GM19239 (cell line): ENCODE data around the gene EPHB1.

Source experiments
- DNase-seq: peaks from one replicate; pipeline ENCODE4 v3.0.0; 2011; ENCODE audit warnings: low spot score; ENCODE audit not compliant: insufficient read length
- FAIRE-seq: peaks from 2 replicates; lab custom pipeline; 2011; peaks lifted over from hg19 to GRCh38; lab: Jason Lieb, UNC

The EPHB1 gene

GRCh38 chr3:135242285-135242684 lies 447.2 kb downstream of the EPHB1 start:
- no peak for FAIRE-seq
- no peak for DNase-seq

- DNase-seq = no peak
- no peak for FAIRE-seq
Measured at GRCh38 chr3:135243616-135244015, 448.6 kb downstream of the EPHB1 start.

- FAIRE-seq = no peak
- no peak for DNase-seq
Measured at GRCh38 chr3:135246027-135246426, 451.0 kb downstream of the EPHB1 start.

GRCh38 chr3:135248213-135248612 lies 453.2 kb downstream of the EPHB1 start:
- DNase-seq = no peak
- no peak for FAIRE-seq

- no peak for DNase-seq
- FAIRE-seq = no peak
Measured at GRCh38 chr3:135249186-135249585, 454.1 kb downstream of the EPHB1 start.

GRCh38 chr3:135258916-135259315 lies 463.9 kb downstream of the EPHB1 start:
- DNase-seq (no peak), FAIRE-seq (no peak)

- DNase-seq = no peak
- FAIRE-seq = no peak
Measured at GRCh38 chr3:135260025-135260424, 465.0 kb downstream of the EPHB1 start.

- FAIRE-seq = no peak
- no peak for DNase-seq
Measured at GRCh38 chr3:135261214-135261775, 466.2 kb downstream of the EPHB1 start.

- no peak for FAIRE-seq
- DNase-seq = no peak
Measured at GRCh38 chr3:135261916-135262315, 466.9 kb downstream of the EPHB1 start.

- DNase-seq (no peak), FAIRE-seq (no peak)
Measured at GRCh38 chr3:135262441-135262840, 467.4 kb downstream of the EPHB1 start.

GRCh38 chr3:135263331-135263730 lies 468.3 kb downstream of the EPHB1 start:
- FAIRE-seq = no peak

GRCh38 chr3:135267487-135267886 lies 472.4 kb downstream of the EPHB1 start:
- FAIRE-seq (no peak), DNase-seq (no peak)

More at GRCh38 chr3:135263331-135263730, 468.3 kb downstream of the EPHB1 start:
- DNase-seq = no peak

GRCh38 chr3:135268941-135269532 lies 474.0 kb downstream of the EPHB1 start:
- DNase-seq = no peak
- FAIRE-seq = no peak

GRCh38 chr3:135271177-135272025 lies 476.3 kb downstream of the EPHB1 start:
- DNase-seq = no peak
- no peak for FAIRE-seq

- DNase-seq = no peak
- no peak for FAIRE-seq
Measured at GRCh38 chr3:135272026-135272669, 477.1 kb downstream of the EPHB1 start.

- no peak for FAIRE-seq
- DNase-seq = no peak
Measured at GRCh38 chr3:135292162-135292561, 497.1 kb downstream of the EPHB1 start.

- FAIRE-seq = no peak
Measured at GRCh38 chr3:135301670-135302069, 506.6 kb downstream of the EPHB1 start.

GRCh38 chr3:135304378-135304777 lies 509.3 kb downstream of the EPHB1 start:
- FAIRE-seq = no peak
- DNase-seq = no peak

More at GRCh38 chr3:135301670-135302069, 506.6 kb downstream of the EPHB1 start:
- DNase-seq = no peak
